HG02759 (cell line): ENCODE results near the gene BLMH.
"Not testable (repeated sequence)": the region's sequence is repeated elsewhere in the genome, so short reads cannot be mapped to it uniquely, and the experiment has no call there.

Source experiments
- ATAC-seq: cut with Tn5 transposase; IDR thresholded peaks from one replicate; pipeline ENCODE4 v1.9.1; 2021; ENCODE audit warnings: mild to moderate bottlenecking, moderate library complexity; ENCODE audit not compliant: unreplicated experiment

Gene BLMH

DNA sequence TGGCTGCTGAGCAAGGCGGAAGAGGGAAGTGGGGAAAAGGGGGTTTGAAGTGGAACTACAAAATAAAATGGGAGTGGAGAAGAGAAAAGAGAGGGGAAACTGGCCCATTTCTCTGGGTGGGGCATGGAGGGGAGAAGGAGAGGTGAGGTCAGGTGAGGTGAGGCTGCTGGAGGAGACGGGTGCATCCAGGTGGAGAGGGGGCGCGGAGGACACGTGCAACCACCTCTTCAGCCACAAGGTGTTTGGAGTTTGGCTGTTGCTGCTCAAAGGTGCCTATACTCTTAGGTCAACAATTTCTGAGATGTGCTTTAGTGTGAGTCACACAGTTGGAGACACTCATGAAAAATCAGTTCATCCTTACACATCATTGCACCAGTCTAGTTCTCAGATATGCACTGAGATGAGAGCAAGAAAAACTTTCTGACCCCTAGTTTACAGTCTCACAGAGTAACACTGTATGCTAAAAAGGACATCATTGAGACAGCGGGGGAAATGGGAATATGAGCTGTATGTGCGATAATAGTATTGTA lies 61.1 kb downstream of the BLMH start:
- no peak for ATAC-seq

DNA sequence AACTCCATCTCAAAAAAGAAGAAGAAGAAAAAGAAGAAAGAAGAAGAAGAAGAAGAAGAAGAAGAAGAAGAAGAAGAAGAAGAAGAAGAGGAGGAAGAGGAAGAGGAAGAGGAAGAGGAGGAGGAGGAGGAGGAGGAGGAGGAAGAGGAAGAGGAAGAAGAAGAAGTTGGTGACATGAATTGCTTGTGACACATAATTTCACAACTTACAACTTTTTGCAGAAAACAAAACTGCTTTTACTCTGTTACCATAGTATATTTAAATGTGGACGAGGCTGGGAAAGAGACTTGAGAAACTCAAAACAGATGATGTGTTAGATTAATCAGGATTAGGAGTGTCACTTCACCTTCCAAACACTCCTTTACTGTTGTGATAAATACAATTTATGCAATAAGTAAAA lies 61.7 kb downstream of the BLMH start:
- not testable (repeated sequence) for ATAC-seq

DNA sequence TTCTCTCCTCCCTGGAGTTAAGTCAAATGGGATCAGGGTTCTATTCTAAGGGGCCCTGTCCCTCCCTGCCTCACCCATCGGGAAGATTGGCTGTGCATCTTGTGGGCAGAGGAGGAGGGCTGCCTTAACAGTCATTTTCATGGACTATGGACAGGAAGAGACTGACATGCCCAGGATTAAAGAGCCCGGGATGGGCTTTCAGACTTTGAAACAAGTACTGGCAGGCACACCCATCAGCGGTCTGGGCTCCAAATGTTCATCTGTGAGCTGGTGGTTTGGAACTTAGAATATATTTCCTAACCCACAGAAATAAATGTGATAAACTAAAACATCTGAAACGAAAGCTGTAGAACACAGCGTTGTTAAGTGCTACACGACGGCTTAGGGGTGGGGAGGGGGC lies 62.7 kb downstream of the BLMH start:
- no peak for ATAC-seq

DNA sequence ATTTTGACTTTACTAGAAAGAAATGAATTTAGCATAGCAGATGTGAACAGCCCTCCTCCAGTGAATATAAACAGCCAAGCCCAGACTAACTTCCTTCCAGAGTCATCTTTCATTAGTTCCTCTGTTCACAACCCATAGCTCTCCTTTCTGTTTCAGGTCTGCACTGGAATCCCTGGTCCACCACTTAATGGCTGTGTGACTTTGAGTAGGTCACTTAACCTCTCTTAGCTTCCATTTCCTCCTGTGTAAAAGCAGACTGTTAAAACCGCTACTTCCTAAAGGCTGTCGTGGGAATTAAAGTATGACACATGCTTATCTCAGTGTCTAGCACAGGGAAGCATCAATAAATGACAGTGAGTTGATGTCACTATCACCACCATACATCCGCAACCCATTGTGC lies 63.7 kb downstream of the BLMH start:
- no peak for ATAC-seq

DNA sequence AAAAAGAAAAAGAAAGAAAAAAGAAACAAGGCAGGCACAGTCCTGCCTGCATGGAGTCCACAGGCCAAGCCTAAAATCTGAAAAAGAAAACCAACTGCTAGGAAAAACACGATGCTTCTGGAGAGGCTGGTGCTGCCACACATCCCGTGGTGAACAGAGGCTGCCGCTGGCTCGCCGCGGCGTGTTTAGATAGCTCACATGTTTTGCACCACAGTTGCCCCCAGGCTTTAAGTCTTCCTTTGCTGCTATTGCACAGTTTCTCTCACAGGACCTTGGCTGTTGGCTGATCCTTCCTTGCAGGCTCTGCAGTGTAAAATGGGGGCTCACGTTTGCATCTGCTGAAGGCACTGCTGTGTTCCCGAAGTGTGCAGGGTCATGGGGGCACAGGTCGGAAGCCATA lies 64.9 kb downstream of the BLMH start:
- no peak for ATAC-seq

DNA sequence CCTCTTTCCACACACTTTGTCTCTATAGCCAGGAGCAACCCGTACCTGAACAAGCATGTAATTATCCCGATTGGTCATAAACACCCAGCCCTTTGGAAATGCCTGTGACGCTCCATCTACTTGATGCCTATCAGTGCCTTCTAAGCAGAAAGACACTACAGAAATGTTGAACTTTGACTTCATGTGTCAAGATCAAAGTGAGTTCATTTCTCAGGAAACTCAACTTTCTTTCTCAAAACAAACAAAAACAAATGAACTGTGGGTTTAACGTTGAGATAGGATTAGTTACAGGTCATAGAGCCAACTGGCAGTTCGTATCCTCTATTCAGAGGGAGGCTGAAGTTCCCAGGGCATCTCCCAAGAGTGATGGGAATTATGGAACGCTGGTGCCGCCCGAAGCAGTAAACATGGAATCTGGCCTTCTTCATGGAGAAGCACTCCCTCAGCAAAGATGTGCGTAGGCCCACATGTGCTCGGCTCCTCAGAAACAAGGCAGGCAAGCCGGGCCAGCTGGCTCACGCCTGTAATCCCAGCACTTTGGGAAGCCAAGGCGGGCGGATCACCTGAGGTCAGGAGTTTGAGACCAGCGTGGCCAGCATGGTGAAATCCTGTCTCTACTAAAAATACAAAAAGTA lies 65.7 kb downstream of the BLMH start:
- ATAC-seq, result no peak

DNA sequence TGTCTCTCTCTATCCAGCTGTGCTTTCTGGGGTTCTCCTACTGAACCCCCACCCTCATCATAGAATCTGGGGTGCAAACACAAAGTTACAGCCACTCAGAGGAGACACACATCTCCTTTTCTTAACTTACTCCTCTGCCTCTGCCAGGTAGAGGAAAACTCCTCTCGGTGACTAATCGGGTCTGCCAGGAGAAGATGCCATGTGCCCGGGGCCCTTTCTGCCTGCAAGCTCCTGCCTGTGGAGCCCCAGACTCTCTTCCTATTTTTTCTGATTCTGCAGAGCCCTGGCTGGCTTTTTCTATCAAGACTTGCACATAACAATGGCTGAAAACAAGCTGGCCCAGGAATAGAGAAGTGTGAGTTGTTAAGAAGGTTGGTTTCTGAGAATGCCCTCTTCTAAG lies 66.6 kb downstream of the BLMH start:
- no peak for ATAC-seq

DNA sequence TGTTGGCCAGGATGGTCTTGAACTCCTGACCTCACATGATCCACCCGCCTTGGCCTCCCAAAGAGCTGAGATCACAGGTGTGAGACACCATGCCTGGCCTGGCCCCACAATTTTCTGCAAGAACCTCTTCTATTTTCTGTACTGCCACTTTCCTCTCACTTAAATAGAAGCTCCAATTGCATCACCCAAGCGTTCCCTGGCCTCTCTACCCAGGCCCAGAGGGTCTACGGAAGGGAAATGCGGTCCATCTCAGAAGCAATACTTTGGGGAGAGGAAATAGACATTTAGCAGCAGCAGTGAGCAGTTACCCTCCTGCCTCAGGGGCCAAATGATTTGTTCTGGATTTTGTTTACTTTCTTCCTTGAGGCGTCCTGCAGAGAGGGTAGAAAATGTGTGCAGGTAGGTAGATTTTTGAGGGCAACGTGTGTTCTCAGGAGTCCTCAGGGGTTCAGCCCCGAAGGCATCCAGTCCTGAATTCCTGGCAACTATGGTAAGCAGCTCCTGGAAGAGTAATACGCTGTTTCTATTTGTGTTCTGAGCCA lies 67.3 kb downstream of the BLMH start:
- ATAC-seq, result no peak

DNA sequence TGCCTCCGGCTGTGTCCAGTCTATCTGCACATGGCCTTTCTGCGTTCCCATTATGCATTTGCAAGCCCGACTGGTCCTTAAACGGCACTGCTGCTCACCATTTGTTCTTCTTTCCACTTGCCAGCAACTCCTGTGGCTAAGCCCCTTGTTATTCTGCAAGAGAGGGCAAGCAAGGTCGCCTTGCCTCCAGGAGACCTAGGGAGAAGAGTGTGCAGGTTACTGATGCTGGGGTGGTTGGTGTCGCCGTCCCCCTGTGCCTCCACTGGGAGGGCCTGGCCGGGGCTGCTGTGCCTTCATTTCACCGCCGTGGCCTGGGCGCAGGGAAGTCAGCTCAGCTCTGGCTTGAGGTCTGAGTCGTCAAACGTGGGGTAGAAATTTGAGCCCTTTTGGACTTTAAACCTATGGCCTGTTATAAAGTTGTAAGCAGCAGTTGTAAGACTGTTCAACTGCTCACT lies 69.0 kb downstream of the BLMH start:
- no peak for ATAC-seq

DNA sequence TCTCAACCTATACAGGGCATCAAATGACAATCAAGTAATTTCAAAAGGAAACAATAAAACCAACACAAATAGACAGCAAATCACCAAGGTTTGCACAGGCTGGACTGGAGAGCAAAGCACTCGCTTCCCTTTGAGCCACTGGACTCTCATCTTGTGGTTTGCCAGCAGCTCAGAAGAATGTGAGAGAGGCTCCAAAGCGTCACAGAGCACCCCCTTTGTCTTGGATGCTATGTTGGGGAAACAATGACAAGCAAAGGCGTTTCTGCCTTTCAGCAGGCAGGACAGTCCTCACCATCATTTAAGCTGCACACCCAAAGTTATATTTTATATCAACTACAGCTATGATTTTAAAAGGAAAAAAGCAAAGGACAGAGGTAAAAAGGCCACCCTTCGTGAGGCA lies 69.5 kb downstream of the BLMH start:
- ATAC-seq, result no peak

DNA sequence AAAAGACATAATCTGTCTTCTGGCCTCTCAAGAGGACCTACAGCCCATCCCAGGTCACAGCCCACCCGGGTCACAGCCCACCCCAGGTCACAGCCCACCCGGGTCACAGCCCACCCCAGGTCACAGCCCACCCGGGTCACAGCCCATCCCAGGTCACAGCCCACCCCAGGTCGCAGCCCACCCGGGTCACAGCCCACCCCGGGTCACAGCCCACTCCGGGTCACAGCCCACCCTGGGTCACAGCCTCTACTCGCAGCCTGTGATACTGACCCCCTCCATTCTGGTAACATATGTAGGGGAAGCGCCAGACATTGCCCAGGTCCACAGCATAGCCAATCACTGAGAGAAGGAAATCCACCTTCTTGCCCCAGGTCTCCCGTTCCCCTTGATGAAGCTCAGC lies 70.4 kb downstream of the BLMH start:
- ATAC-seq, result no peak

DNA sequence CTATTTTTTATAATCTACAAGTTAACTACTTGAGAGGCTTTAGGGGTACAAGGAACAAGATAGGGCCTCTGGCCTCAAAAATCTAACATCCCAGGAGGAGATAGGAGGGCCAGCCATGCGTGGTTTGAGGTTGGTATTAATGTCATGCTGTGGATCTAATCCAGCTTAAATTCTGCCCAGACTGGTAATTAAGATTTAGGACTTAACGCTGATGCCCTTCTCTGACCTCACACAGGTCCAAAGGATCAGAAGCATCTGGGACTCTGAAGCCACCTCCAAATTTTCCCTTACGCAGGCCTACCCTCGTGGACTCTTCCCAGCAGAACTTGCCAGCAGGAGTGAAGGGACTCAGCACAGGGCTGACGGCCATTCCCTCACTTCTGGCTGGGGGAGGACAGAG lies 71.3 kb downstream of the BLMH start:
- ATAC-seq, result no peak

DNA sequence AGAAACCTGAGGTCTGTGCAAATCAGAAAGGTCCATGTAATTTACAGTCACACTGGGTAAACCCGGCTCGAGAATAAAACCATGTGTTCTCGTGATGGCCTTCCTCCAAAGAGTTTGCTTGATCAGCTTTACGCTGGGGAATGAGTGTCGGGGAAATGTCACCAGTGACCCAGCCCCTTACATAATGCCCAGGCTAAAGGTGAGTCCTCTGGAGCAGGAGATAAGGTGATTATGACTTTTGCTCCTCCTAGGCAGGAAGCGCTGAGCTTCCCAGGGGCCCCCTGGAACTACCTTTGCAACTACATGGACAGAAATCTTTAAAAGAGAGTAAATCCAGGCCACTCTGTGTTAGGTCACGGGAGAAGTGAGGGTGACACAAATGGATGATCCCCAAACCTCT lies 71.9 kb downstream of the BLMH start:
- ATAC-seq, result no peak

DNA sequence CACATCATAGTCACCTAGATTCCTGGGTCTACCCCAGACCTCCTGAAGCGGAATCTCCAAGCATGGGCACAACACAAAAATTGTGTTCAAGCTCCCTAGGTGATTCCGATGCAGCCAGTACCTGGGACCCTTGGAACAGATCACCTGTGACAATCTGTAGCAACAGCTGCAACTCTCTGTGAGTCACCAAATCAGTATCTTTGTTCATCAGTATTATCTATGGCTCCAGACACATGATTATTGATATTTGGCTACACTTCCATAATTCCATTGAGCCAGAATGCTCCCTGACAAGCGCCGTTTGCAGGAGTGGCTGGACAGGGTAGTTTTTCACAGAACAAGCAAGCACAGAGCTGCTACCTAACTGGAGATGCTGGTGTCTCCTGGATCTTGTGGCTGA lies 72.4 kb downstream of the BLMH start:
- ATAC-seq, result no peak

DNA sequence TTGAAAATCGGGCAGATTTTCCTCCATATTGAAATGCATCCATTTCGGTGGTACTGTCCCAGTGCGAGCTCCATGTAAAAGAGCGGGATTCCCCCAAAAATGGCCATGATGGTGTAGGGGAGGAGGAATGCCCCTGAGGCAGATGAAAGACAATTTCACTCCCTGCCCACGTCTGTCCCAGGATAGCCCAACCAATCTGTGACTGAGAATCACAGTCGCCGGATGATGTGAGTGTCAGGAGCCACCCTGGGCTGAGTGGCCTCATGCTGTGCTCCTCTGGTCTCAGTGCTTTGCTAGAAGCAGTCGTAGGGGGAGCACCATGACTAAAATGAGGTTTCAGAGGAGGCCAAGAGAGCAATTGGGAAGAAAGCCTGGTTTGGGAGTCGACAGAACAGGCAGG lies 72.9 kb downstream of the BLMH start:
- ATAC-seq, result no peak

DNA sequence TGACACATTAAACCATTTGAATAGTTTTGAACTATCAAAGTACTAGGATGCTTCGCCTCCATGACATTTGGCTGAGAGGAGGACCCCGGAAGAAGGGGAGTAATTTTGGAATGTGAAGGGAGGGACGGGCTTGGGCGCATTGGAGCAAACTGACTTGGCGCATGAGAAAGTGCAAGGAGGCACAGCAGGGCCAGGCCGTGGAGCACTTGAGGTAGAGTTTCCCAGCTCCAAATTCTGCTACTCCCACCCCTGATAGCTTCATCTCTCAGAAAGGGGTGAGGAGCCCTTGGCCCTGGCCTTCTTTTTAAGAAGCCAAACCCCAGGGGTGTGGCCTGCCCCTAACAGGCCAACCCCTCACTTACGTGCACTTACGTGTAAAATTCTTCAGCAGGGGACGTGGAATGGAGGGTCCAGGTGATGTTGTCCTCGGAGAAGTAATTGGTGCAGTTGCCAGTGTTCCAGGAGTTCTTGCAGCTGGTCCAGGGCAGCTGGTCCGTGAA lies 73.9 kb downstream of the BLMH start:
- no peak for ATAC-seq

DNA sequence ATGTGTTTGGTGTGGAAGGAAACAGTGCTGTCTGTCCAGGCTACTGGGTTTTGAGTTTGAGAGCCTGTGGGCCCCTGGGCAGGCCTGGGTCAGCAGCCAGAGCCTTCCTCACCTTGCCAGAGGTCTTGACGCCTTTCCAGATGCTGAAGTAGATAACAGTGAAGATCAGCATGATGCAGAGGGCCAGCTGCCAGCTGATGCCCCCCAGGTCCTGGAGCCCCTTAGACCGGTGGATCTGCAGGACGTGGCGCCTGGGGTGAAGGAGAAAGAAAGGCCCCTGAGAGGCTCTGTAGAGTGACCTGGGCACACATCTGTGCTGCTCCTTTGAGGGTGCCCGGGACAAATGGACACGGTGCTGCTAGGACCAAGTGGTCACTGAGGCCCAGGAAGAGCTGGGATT lies 74.7 kb downstream of the BLMH start:
- no peak for ATAC-seq

DNA sequence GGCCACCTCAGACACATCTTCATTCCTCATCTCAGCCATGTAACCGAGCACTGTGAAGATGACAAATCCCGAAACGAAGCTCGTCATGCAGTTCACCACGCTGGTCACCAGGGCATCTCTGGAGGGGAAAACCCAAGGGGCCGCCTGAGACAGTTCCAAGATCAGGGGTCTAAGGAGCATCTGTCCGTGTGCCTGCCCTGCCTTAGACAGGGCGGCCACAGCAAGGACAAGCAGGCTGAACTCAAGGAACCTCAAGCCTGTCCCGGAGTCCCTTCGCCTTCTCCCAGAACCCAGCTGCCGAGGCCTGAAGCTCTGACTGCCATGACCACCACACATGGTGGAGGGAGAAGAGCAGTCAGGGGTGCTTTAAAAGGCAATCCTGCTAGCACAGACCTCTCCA lies 79.0 kb downstream of the BLMH start:
- peak; percentile 89 for ATAC-seq

DNA sequence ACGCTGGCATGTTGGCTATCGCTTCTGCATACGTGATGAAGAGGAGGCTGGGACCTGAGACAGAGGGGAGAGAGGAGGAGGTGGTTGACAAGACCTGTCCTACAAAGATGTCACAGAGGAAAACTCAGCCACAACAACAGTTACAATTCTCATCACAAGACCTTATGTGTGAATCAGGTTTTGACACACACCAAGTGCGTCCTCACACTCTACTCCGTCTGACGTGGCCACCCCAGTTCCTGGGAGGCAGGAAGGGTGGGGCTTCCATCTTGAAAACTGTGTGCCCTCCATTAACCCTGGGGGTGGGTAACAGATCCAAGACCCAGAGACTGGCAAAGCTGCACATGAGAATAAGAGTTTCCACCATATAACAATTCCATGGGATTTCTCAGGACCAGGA lies 80.4 kb downstream of the BLMH start:
- ATAC-seq, result no peak

DNA sequence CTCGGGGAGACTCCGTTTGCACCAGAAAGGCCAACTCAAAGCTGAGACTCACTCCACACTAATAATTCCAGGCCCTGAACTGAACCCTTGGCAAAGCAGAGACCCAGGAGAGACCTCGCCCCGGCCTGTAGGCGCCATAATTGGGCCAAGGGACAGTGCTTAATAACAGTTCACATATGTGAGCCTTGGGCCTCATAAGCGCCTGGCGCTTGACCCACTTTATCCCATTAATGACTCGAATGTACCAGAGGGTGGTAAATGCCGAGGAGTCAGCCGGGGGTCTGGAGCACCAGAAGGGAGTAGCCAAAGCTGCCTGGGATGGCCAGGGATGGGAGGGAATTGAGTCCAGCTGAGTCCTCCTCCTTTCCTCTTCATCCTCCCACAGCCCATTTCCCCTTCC lies 80.8 kb downstream of the BLMH start:
- no peak for ATAC-seq

DNA sequence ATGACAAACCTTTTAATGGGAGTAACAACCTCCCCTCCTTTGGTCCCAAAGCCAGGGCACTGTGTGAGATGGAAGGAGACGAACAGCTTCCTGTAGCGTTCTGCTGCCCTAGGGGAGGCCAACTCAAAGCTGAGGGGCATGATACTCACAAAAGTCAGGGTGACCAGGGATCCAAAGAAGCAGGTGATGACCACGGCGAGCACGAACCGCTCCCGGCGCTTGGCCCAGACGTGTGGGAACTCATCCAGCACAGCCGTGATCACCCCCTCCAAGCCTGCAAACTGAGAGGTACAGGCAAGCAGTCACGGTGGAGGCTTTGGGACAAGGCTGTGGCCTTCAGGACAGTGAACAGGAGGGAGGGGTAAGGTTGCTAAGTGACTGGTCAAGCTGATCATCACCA lies 81.4 kb downstream of the BLMH start:
- ATAC-seq, result no peak

DNA sequence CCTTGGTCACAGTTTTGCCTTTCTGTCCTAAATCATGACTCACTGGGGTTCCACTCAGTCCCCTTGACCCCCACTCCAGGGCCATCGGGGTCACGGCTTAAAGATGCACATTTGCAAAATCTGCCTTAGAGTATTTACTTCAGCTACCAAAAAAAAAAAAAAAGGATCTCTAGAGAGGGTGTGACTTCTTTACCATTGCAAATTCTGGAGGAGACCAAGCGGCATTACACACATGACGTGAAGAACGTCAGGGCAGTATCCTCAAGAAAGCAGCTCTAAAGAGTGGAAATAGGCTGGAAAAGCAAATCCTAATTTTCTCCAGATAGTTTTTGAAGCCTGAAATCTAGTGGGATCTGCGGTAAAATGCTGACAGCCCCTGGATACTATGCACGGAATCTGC lies 81.8 kb downstream of the BLMH start:
- ATAC-seq, result no peak

DNA sequence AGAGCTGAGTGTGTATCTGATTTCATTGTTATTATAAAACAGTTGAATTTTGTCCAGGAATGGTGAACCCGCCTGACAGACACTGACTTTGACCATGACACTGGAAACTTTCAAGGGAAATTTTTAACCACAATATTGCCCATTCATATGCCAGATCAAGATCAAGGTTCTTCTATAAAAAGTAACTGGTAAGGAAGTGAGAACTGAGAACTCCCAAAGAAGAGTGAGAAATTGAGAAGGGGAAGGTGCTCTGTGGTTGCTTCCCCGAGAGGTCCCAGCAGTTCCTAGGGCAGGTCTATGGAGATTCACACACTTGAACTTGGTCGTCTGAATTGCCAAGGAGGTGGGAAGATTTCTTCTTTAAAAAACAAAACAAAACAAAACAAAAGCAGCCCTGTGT lies 83.5 kb downstream of the BLMH start:
- ATAC-seq, result no peak
